GM23338 (cell line): ENCODE data around the gene SYNDIG1L. TPM values are rescaled to one million over a fixed set of nuclear protein-coding genes. Genes with fewer than 3 reads are reported as not detected.

Source experiments
- CREB1 ChIP-seq: fragments of 250-450 bp; sonication (Bioruptor Pico); IDR thresholded peaks from 2 replicates; pipeline ENCODE4 v1.5.0; 2020; ENCODE audit warnings: low read depth, mild to moderate bottlenecking, moderate library complexity
- CTCF ChIP-seq, 2 experiments: fragments of 200-600 bp in 1 of 2; sonication (generic) in 1 of 2; conservative IDR thresholded peaks; 2 replicates each; pipeline versions ENCODE4 v1.5.1 to v1.6.1; 2016 to 2017; ENCODE audit warnings: antibody characterized with exemption in 2 of 2, low read depth in 2 of 2, mild to moderate bottlenecking in 2 of 2, moderate library complexity in 1 of 2
- ETS1 ChIP-seq: IDR thresholded peaks from 2 replicates; pipeline ENCODE4 v1.6.1; 2016; ENCODE audit warnings: antibody characterized with exemption
- EZH2 ChIP-seq: fragments of 200-600 bp; sonication (generic); IDR thresholded peaks from one replicate; pipeline ENCODE4 v1.8.0; 2017; ENCODE audit warnings: antibody characterized with exemption, mild to moderate bottlenecking, low read depth; ENCODE audit not compliant: unreplicated experiment
- EZH2phosphoT487 ChIP-seq: fragments of 200-600 bp; sonication (generic); IDR thresholded peaks from one replicate; pipeline ENCODE4 v1.8.1; 2018; ENCODE audit warnings: antibody characterized with exemption; ENCODE audit not compliant: unreplicated experiment
- NANOG ChIP-seq: IDR thresholded peaks from 2 replicates; pipeline ENCODE4 v1.6.1; 2016; ENCODE audit warnings: antibody characterized with exemption, borderline replicate concordance
- POLR2AphosphoS5 ChIP-seq: IDR thresholded peaks from 2 replicates; pipeline ENCODE4 v1.6.1; 2016; ENCODE audit warnings: antibody characterized with exemption, low read depth
- STAT1 ChIP-seq: IDR thresholded peaks from one replicate; pipeline ENCODE4 v1.6.1; 2016; ENCODE audit warnings: antibody characterized with exemption; ENCODE audit not compliant: unreplicated experiment
- ZNF114 ChIP-seq: fragments of 250-450 bp; sonication (Bioruptor Pico); IDR thresholded peaks from 2 replicates; pipeline ENCODE4 v1.5.0; 2020; ENCODE audit warnings: mild to moderate bottlenecking, moderate library complexity
- polyA plus RNA-seq: library from polyadenylated mRNA; unstranded; fragments of >200 nt; fragmentation: Nextera tagmentation; extraction: Ambion mirVana; gene quantifications from 2 replicates; pipeline ENCODE4 v1.2.1, GENCODE V29; 2016
- total RNA-seq: library from RNA; depleted of rRNA; stranded (reverse); fragments of >200 nt; shearing (Covaris generic); gene quantifications from 2 replicates; pipeline ENCODE4 v1.2.3, GENCODE V29; 2014
- TF ChIP-seq, protein P1 (sequence below): IDR thresholded peaks from one replicate; pipeline ENCODE4 v1.6.1; 2018; ENCODE audit warnings: antibody characterized with exemption; ENCODE audit not compliant: unreplicated experiment

Gene SYNDIG1L
- total and polyA plus RNA-seq, 2 experiments from 2014 or later = 0.65 to 2.1 TPM

GRCh38 chr14:74403619-74404417 lies 22.2 kb downstream of the SYNDIG1L start (continued):
- TF ChIP-seq, protein P1, sequence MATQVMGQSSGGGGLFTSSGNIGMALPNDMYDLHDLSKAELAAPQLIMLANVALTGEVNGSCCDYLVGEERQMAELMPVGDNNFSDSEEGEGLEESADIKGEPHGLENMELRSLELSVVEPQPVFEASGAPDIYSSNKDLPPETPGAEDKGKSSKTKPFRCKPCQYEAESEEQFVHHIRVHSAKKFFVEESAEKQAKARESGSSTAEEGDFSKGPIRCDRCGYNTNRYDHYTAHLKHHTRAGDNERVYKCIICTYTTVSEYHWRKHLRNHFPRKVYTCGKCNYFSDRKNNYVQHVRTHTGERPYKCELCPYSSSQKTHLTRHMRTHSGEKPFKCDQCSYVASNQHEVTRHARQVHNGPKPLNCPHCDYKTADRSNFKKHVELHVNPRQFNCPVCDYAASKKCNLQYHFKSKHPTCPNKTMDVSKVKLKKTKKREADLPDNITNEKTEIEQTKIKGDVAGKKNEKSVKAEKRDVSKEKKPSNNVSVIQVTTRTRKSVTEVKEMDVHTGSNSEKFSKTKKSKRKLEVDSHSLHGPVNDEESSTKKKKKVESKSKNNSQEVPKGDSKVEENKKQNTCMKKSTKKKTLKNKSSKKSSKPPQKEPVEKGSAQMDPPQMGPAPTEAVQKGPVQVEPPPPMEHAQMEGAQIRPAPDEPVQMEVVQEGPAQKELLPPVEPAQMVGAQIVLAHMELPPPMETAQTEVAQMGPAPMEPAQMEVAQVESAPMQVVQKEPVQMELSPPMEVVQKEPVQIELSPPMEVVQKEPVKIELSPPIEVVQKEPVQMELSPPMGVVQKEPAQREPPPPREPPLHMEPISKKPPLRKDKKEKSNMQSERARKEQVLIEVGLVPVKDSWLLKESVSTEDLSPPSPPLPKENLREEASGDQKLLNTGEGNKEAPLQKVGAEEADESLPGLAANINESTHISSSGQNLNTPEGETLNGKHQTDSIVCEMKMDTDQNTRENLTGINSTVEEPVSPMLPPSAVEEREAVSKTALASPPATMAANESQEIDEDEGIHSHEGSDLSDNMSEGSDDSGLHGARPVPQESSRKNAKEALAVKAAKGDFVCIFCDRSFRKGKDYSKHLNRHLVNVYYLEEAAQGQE = no peak
- no peak for TF ChIP-seq CTCF (conservative IDR thresholded peaks at IDR 0.05; ENCODE audit: low read depth in 2 of 2)
- TF ChIP-seq POLR2AphosphoS5 = no peak
- TF ChIP-seq STAT1 = no peak
- no peak for TF ChIP-seq EZH2
- no peak for TF ChIP-seq ZNF114 (CRISPR knock-in tag)
- TF ChIP-seq NANOG = no peak
- no peak for TF ChIP-seq CREB1 (CRISPR knock-in tag)
- TF ChIP-seq ETS1 = no peak
- TF ChIP-seq EZH2phosphoT487 = no peak
